Uterus (tissue), 4 donors: ENCODE results near the gene USP31. TPM values are rescaled to one million over a fixed set of nuclear protein-coding genes. Genes with fewer than 3 reads are reported as not detected.
A peak's percentile ranks its signal among the peaks of the same experiment; 100 is the strongest.

ENCODE experiments used
- DNase-seq, 2 donors: peaks; one replicate each; pipeline ENCODE4 v3.0.0-alpha.2; 2019 to 2020
- H3K27ac ChIP-seq, 2 donors: fragments of 200-600 bp; sonication (generic); 1 replicate in 1 of 2; 2 replicates in 1 of 2; pipeline ENCODE4 v1.5.1; 2016 to 2018
- H3K27me3 ChIP-seq, 2 donors: fragments of 200-600 bp; sonication (generic); one replicate each; pipeline ENCODE4 v1.5.1; 2018 to 2019; ENCODE audit warnings: control low read depth in 1 of 2
- H3K36me3 ChIP-seq, 2 donors: fragments of 200-600 bp; sonication (generic); one replicate each; pipeline ENCODE4 v1.5.1; 2019; ENCODE audit warnings: control low read depth in 1 of 2
- H3K4me1 ChIP-seq, 2 donors: fragments of 200-600 bp; sonication (generic); one replicate each; pipeline ENCODE4 v1.5.1; 2018 to 2019; ENCODE audit warnings: control low read depth in 1 of 2
- H3K4me3 ChIP-seq, 2 donors: fragments of 200-600 bp; sonication (generic); 1 replicate in 1 of 2; 2 replicates in 1 of 2; pipeline ENCODE4 v1.5.1; 2018 to 2019; ENCODE audit warnings: mild to moderate bottlenecking in 1 of 2
- H3K9me3 ChIP-seq, 2 donors: fragments of 200-600 bp; sonication (generic); one replicate each; pipeline ENCODE4 v1.5.1; 2019; ENCODE audit warnings: control low read depth in 1 of 2
- POLR2A ChIP-seq, 2 donors: fragments of 450-650 bp; IDR thresholded peaks; one replicate each; pipeline ENCODE4 v1.6.1; 2016; ENCODE audit warnings: antibody characterized with exemption in 2 of 2, mild to moderate bottlenecking in 1 of 2, moderate library complexity in 1 of 2
- intact Hi-C: fragments of 100-400 bp; cut with DNase I; formaldehyde crosslinking; loops from one replicate; pipeline ENCODE4 v1.15.1; 2023; ENCODE audit warnings: low total_unique reads
- total RNA-seq, 4 donors: library from RNA; depleted of rRNA in 3 of 4; stranded (reverse); fragments of >200 nt in 3 of 4; gene quantifications; one replicate each; pipeline versions ENCODE4 v1.1.0 to v1.2.4, GENCODE V29; 2014 to 2023
- TF ChIP-seq, protein P1 (sequence below), 4 experiments: fragments of 200-600 bp in 2 of 4; fragments of 450-650 bp in 2 of 4; sonication (generic) in 2 of 4; IDR thresholded peaks; one replicate each; pipeline ENCODE4 v1.5.1; 2016 to 2019; ENCODE audit warnings: antibody characterized with exemption in 4 of 4, mild to moderate bottlenecking in 2 of 4, moderate library complexity in 1 of 4
- donor health status: DM: yes; HTN: yes; CAD: no.

Gene USP31, protein sequence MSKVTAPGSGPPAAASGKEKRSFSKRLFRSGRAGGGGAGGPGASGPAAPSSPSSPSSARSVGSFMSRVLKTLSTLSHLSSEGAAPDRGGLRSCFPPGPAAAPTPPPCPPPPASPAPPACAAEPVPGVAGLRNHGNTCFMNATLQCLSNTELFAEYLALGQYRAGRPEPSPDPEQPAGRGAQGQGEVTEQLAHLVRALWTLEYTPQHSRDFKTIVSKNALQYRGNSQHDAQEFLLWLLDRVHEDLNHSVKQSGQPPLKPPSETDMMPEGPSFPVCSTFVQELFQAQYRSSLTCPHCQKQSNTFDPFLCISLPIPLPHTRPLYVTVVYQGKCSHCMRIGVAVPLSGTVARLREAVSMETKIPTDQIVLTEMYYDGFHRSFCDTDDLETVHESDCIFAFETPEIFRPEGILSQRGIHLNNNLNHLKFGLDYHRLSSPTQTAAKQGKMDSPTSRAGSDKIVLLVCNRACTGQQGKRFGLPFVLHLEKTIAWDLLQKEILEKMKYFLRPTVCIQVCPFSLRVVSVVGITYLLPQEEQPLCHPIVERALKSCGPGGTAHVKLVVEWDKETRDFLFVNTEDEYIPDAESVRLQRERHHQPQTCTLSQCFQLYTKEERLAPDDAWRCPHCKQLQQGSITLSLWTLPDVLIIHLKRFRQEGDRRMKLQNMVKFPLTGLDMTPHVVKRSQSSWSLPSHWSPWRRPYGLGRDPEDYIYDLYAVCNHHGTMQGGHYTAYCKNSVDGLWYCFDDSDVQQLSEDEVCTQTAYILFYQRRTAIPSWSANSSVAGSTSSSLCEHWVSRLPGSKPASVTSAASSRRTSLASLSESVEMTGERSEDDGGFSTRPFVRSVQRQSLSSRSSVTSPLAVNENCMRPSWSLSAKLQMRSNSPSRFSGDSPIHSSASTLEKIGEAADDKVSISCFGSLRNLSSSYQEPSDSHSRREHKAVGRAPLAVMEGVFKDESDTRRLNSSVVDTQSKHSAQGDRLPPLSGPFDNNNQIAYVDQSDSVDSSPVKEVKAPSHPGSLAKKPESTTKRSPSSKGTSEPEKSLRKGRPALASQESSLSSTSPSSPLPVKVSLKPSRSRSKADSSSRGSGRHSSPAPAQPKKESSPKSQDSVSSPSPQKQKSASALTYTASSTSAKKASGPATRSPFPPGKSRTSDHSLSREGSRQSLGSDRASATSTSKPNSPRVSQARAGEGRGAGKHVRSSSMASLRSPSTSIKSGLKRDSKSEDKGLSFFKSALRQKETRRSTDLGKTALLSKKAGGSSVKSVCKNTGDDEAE (N-terminal part only)
- total RNA-seq: 10 to 100 TPM; 11.8 to 62.0 (median 28.2) TPM

DNA sequence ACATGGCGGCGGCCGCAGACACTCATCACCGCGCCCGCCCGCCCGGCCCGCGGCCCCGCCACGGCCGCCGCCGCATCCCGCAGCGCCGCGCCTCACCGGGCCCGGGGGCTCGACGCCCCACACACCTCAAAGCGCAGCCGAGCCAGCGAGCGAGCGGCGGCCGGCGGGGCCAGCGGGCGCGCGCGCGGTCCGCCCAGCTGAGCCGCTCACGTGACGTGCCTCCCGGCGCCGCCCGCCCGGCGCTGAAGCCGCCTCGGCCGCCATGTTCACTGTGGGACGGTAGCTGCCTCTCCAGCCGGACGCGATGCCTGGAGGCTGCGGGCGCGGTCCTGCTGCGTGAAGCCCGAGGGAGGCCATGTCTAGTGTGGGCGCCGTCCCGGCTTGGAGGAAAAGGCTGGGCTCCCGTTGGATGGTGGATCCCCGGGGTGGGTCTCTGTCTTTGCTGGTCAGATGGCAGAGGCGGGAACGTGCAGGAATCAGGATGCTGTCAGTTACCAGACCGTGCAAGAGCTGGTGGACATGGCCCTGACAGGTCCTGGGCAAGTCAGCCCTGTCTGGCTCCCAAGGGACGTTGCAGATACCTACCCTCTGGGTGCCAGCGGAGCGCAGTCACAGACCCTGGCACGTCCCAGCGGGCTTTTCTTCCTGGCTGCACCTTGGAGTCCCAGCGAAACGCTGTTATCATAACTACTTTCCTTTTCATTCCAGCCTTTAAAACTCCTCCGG, at the start of gene USP31:
USP31 (minus strand) TSS at position 186 of the 726 bp plus-strand sequence; CDS start at position 4, 182 bp downstream.
- intact Hi-C loops: no loop called here
- Histone ChIP-seq H3K4me3 (peak within 1 kb of the TSS; percentile 58 to 68), H3K9me3 (no peaks in the 10 kb centered on the region), H3K27ac (peak within 1 kb of the TSS; percentile 82 to 96), H3K27me3 (no peaks in the 10 kb centered on the region), H3K36me3 (no peaks in the 10 kb centered on the region), H3K4me1 (peaks cover 4% of the 10 kb centered on the region in 2 donors)
- peak; percentile 93 to 95 for DNase-seq
- TF ChIP-seq, protein P1, sequence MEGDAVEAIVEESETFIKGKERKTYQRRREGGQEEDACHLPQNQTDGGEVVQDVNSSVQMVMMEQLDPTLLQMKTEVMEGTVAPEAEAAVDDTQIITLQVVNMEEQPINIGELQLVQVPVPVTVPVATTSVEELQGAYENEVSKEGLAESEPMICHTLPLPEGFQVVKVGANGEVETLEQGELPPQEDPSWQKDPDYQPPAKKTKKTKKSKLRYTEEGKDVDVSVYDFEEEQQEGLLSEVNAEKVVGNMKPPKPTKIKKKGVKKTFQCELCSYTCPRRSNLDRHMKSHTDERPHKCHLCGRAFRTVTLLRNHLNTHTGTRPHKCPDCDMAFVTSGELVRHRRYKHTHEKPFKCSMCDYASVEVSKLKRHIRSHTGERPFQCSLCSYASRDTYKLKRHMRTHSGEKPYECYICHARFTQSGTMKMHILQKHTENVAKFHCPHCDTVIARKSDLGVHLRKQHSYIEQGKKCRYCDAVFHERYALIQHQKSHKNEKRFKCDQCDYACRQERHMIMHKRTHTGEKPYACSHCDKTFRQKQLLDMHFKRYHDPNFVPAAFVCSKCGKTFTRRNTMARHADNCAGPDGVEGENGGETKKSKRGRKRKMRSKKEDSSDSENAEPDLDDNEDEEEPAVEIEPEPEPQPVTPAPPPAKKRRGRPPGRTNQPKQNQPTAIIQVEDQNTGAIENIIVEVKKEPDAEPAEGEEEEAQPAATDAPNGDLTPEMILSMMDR (IDR thresholded peaks at IDR 0.05): peak in 1 of 4 experiments; percentile 9
- TF ChIP-seq POLR2A (IDR thresholded peaks at IDR 0.05): peak; percentile 68 to 75

DNA sequence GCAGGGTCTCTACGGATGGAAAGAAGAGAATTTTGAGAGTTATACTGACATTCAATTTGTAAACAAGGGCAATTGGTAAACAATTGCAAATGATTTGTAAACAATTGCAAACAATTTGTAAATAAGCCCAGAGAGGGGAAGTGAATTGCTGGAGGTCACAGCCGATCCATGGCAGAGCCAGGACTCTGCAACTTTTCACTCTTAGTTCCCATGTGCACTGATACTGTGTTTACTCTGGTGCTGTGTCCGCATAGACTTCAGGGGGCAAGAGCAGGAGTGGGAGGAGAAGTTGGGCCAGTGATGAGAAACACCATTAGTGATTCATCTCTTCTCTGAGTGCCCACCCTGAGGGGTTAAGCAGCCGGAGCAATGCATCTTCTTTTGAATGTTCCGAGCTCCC, 47.3 kb upstream of the USP31 start:
- TF ChIP-seq, protein P1 (IDR thresholded peaks at IDR 0.05): no peak
- no peak for TF ChIP-seq POLR2A (IDR thresholded peaks at IDR 0.05)
- no peaks in the 10 kb centered on the region for H3K36me3 ChIP-seq

DNA sequence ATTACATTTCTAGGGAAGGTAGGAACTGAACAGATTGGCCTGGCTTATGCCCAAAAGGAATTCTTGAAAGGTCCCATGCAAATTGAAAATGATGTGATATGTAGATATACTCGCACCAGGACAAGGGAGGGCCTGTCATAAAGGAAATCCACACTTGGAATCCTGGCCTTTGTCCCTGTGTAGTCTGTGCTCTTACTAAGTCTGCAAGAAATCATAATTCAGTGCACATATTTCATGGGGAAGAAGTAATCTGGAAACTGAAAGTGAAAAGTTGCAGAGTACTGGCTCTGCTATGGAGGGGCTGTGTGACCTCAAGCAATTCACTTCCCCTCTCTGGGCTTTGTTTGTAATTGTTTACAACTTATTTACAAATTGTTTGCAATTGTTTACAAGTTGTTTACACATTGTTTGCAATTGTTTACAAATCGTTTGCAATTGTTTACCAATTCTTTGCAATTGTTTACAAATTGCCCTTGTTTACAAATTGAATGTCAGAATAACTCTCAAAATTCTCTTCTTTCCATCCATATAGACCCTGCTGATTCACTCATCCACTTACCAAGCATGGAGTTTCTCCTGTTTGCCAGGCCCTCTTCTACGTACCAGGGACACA, 46.2 kb upstream of the USP31 start:
- no peak overlapping the region for H3K27ac ChIP-seq
- H3K4me1 ChIP-seq: no peaks in the 10 kb centered on the region
- intact Hi-C loops: no loop called here
- no peaks in the 10 kb centered on the region for H3K9me3 ChIP-seq
- H3K27me3 ChIP-seq: no peaks in the 10 kb centered on the region
- no peak for DNase-seq
- TF ChIP-seq, protein P1 (IDR thresholded peaks at IDR 0.05): no peak
- TF ChIP-seq POLR2A (IDR thresholded peaks at IDR 0.05): no peak
- no peak overlapping the region for H3K4me3 ChIP-seq
- no peaks in the 10 kb centered on the region for H3K36me3 ChIP-seq

More for the DNA sequence above, 47.3 kb upstream of the USP31 start:
- H3K4me1 ChIP-seq: no peaks in the 10 kb centered on the region
- H3K27me3 ChIP-seq: no peaks in the 10 kb centered on the region
- H3K4me3 ChIP-seq: no peak overlapping the region
- H3K9me3 ChIP-seq: no peaks in the 10 kb centered on the region
- intact Hi-C loops: no loop called here
- H3K27ac ChIP-seq: no peak overlapping the region
- DNase-seq: no peak

DNA sequence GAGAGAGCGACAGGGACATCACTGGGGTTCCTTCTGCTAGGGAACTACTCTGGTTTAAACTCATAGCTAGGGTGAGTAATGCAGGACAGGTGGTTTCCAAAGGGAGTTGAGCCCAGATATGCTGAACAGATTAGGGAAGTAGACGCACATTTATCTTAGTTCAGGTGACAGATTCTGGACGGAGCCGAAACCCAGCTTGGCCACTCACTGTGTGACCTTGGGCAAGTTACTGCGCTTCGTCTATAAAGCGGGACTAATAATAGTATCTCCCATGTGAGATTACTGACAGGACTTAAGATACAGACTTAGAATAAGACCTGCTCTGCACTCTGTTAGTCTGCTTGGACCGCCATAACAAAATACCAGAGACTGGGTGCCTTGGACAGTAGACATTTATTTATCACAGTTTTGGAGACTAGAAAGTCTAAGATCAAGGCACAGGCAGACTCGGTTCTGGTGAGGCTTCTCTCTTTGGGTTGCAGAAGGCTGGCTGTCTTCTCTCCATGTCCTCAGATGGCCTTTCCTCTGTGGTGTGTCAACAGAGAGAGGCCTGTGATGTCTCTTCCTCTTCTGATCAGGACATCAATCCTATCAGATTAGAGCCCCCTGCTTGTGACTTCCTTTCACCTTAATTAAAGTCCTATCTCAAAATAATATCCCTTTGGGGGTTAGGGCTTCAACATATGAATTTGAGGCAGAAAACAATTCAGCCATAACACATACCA, 45.4 kb upstream of the USP31 start:
- intact Hi-C loops: no loop called here
- Histone ChIP-seq H3K27me3 (no peaks in the 10 kb centered on the region), H3K36me3 (no peaks in the 10 kb centered on the region), H3K27ac (no peak overlapping the region), H3K9me3 (no peaks in the 10 kb centered on the region), H3K4me3 (no peak overlapping the region), H3K4me1 (no peaks in the 10 kb centered on the region)
- no peak for DNase-seq
- no peak for TF ChIP-seq POLR2A (IDR thresholded peaks at IDR 0.05)
- TF ChIP-seq, protein P1 (IDR thresholded peaks at IDR 0.05): no peak
